ENCODE measurements around the gene CTNS. TPM values are rescaled to one million over a fixed set of nuclear protein-coding genes. Genes with fewer than 3 reads are reported as not detected.

The CTNS gene
- total RNA-seq, 1 donor = 27.7 TPM

DNA sequence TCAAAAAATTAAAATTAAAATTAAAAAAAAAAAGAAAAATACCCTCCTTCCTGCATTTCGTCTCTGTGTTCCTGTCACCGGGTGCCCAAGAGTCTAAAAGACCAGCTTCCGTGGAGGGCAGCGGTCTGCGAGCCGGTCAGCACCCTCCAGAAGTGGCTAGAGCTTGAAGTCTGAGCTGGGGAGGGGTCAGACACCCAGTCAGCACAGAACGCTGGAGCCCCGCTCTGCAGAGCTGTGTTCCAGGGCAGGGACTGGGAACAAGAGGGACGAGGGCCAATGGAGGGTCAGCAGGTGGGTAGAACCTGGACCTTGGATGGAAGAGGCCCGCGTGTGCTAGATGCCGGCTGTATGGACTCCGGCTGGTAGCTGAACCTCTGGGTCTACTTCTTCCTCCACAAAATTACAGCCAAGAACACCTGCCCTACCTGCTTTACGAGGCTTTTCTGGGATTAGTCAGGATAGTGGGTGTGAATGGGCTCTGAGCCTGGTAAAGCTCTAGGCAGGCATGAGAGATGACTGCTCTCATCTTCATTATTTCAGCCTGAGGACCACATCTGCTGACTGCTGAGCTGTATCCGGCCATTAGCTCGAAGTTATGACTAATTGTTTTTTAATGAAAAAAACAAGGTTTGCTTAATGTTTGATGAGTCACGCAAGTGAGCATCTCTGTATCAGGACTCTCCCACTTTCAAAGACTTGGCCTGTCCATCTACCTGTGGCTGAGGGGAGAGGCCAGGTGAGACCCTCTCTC lies 33.3 kb upstream of the CTNS start:
- DNase-seq (ENCODE audit: low read depth) = peak; percentile 38
- TF ChIP-seq, protein P1, sequence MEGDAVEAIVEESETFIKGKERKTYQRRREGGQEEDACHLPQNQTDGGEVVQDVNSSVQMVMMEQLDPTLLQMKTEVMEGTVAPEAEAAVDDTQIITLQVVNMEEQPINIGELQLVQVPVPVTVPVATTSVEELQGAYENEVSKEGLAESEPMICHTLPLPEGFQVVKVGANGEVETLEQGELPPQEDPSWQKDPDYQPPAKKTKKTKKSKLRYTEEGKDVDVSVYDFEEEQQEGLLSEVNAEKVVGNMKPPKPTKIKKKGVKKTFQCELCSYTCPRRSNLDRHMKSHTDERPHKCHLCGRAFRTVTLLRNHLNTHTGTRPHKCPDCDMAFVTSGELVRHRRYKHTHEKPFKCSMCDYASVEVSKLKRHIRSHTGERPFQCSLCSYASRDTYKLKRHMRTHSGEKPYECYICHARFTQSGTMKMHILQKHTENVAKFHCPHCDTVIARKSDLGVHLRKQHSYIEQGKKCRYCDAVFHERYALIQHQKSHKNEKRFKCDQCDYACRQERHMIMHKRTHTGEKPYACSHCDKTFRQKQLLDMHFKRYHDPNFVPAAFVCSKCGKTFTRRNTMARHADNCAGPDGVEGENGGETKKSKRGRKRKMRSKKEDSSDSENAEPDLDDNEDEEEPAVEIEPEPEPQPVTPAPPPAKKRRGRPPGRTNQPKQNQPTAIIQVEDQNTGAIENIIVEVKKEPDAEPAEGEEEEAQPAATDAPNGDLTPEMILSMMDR (IDR thresholded peaks at IDR 0.05; ENCODE audit: insufficient read depth, low read length) = no peak
- H3K4me3 ChIP-seq (ENCODE audit: low read depth, low read length) = no peak overlapping the region

DNA sequence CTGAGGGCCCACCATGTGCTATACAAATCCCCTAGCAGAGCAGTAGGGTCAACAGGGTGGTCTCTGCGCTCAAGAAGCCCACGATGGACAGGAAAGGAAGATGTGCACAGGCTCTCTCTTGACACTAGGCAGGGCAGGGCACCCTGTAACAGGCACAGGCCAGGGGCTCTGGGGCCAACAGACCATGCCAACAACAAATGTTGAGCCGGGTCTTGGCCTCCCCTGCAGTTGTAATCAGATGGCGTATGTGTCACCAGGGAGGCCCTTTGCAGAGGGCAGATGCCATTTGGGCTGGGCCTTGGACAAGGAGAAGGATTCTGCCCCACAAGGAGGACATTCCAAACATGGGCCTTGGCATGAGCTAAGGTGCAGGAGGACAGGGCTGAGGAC lies 32.7 kb upstream of the CTNS start:
- TF ChIP-seq, protein P1 (IDR thresholded peaks at IDR 0.05; ENCODE audit: insufficient read depth, low read length) = no peak
- no peak for DNase-seq (ENCODE audit: low read depth)

DNA sequence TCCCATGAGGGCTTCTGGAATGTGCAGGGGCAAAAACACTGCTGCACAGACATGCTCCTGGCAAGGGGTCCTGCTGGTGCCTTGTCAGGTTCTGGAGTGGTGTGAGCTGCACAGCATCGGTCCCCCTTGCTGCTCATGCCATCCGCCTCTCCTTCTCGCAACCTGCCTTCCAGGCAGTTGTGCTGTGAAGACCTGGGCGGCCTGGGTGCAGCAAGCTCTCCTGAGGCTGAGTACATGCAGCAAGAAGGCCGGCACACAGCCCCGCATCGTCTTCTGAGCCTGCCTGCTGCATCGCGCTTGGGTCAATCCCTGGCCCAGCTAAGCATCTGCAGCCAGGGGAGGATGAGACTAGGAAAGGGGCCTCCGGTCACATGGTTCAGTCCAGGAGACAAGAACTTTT lies 26.9 kb upstream of the CTNS start:
- no peak overlapping the region for H3K4me3 ChIP-seq (ENCODE audit: low read depth, low read length)
- no peak for DNase-seq (ENCODE audit: low read depth)
- TF ChIP-seq, protein P1 (IDR thresholded peaks at IDR 0.05; ENCODE audit: insufficient read depth, low read length) = no peak

More for the DNA sequence above, 32.7 kb upstream of the CTNS start:
- no peak overlapping the region for H3K4me3 ChIP-seq (ENCODE audit: low read depth, low read length)

DNA sequence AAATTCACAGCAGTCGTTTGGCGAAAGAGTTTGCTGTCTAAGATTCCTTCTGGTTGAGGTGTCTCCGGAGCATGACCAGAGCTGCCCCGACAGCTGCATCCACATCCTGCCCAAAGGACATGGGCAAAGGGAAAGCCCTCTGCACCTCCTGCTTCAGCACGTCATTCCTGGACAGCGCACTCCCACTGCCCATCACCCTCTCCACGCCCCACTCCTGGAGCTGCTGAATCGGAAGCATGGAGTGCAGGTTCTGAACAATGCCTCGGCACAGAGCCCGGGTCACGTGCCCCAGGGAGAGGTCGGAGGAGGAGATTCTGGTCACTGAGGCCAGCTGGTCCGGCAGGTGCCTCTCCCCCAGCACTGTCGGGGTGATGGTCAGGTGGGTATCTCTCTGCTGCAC lies 26.0 kb upstream of the CTNS start:
- H3K4me3 ChIP-seq (ENCODE audit: low read depth, low read length) = no peak overlapping the region
- DNase-seq (ENCODE audit: low read depth) = no peak
- TF ChIP-seq, protein P1 (IDR thresholded peaks at IDR 0.05; ENCODE audit: insufficient read depth, low read length) = no peak

DNA sequence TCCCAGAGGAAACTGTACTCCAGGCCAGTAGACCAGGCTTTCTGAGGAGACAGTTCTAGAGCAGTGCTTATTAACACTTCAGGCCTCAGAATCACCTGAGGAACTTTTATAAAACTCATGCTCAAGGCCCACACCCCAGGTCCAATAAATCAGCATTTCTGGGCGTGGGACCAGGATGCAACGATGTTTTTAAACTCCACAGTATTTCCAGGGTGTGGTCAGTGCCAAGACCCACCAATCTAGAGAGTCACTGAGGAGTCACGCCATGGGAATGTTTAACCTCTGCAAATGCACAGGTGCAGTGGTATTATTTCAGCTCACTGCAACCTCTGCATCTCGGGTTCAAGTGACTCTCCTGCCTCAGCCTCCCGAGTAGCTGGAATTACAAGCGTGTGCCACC lies 23.4 kb upstream of the CTNS start:
- DNase-seq (ENCODE audit: low read depth) = no peak
- TF ChIP-seq, protein P1 (IDR thresholded peaks at IDR 0.05; ENCODE audit: insufficient read depth, low read length) = no peak
- H3K4me3 ChIP-seq (ENCODE audit: low read depth, low read length) = no peak overlapping the region

DNA sequence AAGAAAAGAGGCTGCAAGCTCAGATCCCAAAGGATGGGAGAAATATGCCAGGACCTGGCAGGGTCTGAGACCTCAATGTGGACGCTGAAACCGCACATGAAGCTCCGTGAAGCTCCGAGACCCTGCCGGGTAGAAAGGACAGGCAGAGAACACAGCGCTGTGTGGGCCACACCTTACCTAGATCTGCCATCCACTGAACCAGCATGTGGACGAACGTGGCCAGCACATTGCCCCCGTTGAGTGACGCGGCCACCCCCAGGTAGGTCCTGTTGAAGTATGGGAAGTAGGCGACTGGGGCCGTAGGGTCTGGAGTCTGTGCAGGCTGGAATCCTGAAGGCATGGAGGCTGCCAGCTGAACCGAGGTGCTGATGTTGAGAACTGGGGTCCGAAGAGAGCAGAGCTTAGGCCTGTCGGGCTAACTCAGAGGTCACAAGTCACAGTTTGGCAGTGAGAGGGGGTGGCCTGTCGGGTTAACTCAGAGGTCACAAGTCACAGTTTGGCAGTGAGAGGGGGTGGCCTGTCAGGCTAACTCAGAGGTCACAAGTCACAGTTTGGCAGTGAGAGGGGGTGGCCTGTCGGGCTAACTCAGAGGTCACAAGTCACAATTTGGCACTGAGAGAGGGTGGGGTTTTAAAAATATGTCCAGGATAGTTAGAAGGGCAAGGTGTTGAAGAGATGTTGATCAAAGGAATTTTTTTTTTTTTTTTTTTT lies 21.2 kb upstream of the CTNS start:
- TF ChIP-seq, protein P1 (IDR thresholded peaks at IDR 0.05; ENCODE audit: insufficient read depth, low read length) = no peak
- no peak for DNase-seq (ENCODE audit: low read depth)
- H3K4me3 ChIP-seq (ENCODE audit: low read depth, low read length) = no peak overlapping the region
